ENCODE measurements around the gene HSP90AA1. TPM values are rescaled to one million over a fixed set of nuclear protein-coding genes. Genes with fewer than 3 reads are reported as not detected.
"Not testable (repeated sequence)": the region's sequence is repeated elsewhere in the genome, so short reads cannot be mapped to it uniquely, and the experiment has no call there.

HSP90AA1 gene
- total and polyA plus RNA-seq, 2 experiments from 2014 or later: 371 to 655 TPM

DNA sequence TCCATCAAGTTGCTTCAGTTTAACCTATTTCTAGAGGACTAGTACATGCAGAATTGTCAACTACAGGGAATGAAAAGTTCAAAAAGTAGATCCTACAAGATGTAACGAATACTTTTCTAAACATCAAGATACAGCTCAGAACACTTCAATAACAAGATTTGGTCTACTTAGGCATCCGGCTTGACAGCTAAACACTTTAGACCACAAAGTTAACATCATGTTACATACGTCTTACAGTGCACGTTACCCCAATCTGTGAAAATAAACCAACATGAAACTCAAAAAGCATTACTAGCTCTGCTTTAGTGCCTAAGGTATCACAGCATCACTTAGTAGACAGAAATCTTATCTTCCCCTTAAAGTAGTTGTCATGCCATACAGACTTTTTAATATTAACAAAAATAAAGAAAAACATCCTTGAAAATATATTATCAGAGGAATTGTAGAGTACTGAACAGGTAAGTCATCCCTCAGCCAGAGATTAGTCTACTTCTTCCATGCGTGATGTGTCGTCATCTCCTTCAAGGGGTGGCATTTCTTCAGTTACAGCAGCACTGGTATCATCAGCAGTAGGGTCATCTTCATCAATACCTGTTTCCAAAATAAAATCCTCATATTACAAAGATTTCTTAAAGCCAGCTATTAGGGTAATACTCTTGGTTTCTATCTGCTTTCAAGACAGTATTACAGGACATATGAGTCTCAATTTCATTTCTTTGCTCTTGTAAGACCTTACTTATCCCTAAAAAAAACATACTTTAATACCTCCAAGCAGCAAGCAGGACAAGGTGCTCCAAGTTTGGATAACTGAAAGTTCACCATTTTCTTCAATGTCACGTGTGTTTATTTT is 5.4 kb downstream of the HSP90AA1 start:
- TF ChIP-seq EZH2 (IDR thresholded peaks at IDR 0.05; ENCODE audit: insufficient read depth, poor library complexity, severe bottlenecking): no peak
- no peak for TF ChIP-seq EZH2phosphoT487 (IDR thresholded peaks at IDR 0.05; ENCODE audit: insufficient read depth, low read depth)
- H3K27me3 ChIP-seq (replicated peaks; ENCODE audit: insufficient read depth): no peaks in the 10 kb centered on the region
- H3K4me1 ChIP-seq (ENCODE audit: insufficient read depth): peaks cover 24% of the 10 kb centered on the region
- peak overlapping the region; percentile 92; the same call in 1 of the 2 replicates for H3K9ac ChIP-seq
- H3K4me3 ChIP-seq: no peak overlapping the region; the same call in 1 of the 2 replicates
- DNase-seq: no peak
- H3K9me3 ChIP-seq (ENCODE audit: low read depth): no peaks in the 10 kb centered on the region
- H3K79me2 ChIP-seq (ENCODE audit: insufficient read depth): peaks cover 54% of the 10 kb centered on the region
- no peak overlapping the region for H3K4me2 ChIP-seq (ENCODE audit: unreplicated experiment)
- H3F3A ChIP-seq (ENCODE audit: insufficient read depth): peaks cover 77% of the 10 kb centered on the region
- no peaks in the 10 kb centered on the region for H3K9me2 ChIP-seq (ENCODE audit: insufficient read depth)
- in situ Hi-C loops (cut with MboI): no loop called here
- WGBS, 2 experiments (ENCODE audit: low coverage in 1 of 2, low lambda C conversion rate in 2 of 2, missing lambda C conversion rate in 2 of 2): 85 to 87% methylated on average over 7 of the region's 7 CpGs
- peaks cover 12% of the 10 kb centered on the region; the same call in 1 of the 2 replicates for H4K20me1 ChIP-seq (ENCODE audit: insufficient read depth)
- no peak overlapping the region for H3K27ac ChIP-seq
- H3K36me3 ChIP-seq (ENCODE audit: low read depth): peaks cover 72% of the 10 kb centered on the region
- no peak overlapping the region for H2AFZ ChIP-seq

DNA sequence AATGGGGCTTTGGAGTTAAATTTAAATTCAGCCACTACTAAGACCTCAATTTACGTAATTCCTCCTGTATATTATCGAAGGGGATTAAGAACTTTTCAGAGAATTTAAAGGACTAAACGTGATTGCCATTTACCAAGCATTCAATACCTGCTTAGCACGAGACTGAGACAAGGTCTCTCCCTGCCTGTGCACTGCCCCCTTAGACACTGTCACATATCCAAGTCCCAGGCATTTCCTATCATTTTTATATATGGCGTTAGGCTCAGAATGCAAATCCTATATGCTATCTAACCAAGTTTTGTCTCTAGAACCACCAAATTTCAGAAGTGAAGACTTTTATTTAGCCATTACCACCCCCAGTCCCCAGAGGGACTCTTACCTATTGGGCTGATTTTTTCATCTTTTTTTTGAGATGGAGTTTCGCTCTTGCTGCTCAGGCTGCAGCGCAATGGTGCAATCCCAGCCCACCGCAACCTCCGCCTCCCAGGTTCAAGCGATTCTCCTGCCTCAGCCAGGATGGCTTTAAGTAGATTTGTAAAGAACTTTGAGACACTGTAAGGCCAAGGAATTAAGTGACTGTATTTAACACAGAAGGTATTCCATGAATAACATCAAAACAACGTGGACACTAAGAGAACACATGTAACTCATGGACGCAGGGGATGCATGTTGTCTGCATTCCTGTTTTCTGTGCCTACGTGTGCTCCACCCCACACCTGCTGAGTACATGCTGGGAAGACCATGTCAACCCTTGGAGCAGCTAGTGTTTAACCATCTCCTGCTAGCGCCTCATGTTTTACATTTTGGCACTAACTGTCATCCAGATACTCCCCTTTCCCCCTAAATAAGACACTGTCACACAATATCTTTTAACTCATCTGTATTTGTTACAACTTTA is 6.4 kb downstream of the HSP90AA1 start:
- Histone ChIP-seq H3K9me3 (ENCODE audit: low read depth) (no peaks in the 10 kb centered on the region), H2AFZ (no peak overlapping the region), H3K9ac (no peak overlapping the region), H3K4me1 (ENCODE audit: insufficient read depth) (peaks cover 24% of the 10 kb centered on the region), H3K4me3 (no peak overlapping the region), H3F3A (ENCODE audit: insufficient read depth) (peaks cover 69% of the 10 kb centered on the region), H3K27ac (no peak overlapping the region), H3K27me3 (replicated peaks; ENCODE audit: insufficient read depth) (no peaks in the 10 kb centered on the region), H3K4me2 (ENCODE audit: unreplicated experiment) (no peak overlapping the region), H4K20me1 (ENCODE audit: insufficient read depth) (peaks cover 9% of the 10 kb centered on the region; the same call in 1 of the 2 replicates), H3K36me3 (ENCODE audit: low read depth) (peaks cover 66% of the 10 kb centered on the region), H3K9me2 (ENCODE audit: insufficient read depth) (no peaks in the 10 kb centered on the region), H3K79me2 (ENCODE audit: insufficient read depth) (peaks cover 44% of the 10 kb centered on the region)
- in situ Hi-C loops (cut with MboI): no loop called here
- no peak for TF ChIP-seq EZH2 (IDR thresholded peaks at IDR 0.05; ENCODE audit: insufficient read depth, poor library complexity, severe bottlenecking)
- TF ChIP-seq EZH2phosphoT487 (IDR thresholded peaks at IDR 0.05; ENCODE audit: insufficient read depth, low read depth): no peak
- WGBS, 2 experiments (ENCODE audit: low coverage in 1 of 2, low lambda C conversion rate in 2 of 2, missing lambda C conversion rate in 2 of 2): 82 to 84% methylated on average over 14 of the region's 14 CpGs
- no peak for DNase-seq

DNA sequence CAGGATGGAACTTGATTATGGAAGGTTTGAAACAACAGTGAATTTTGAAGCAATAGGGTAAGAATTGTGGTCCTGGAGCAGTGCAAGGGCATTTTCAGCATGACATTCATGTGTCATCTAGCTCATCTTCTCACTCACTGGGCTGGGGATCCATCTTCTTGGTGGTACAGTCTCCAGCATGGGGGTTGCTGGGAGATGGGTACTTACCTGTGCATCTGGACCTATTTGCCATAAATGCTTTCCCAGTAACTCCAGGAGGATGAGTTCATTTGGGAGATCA is 7.2 kb downstream of the HSP90AA1 start:
- no peaks in the 10 kb centered on the region for H3K27me3 ChIP-seq (replicated peaks; ENCODE audit: insufficient read depth)
- no peaks in the 10 kb centered on the region for H3K9me2 ChIP-seq (ENCODE audit: insufficient read depth)
- peaks cover 36% of the 10 kb centered on the region for H3K79me2 ChIP-seq (ENCODE audit: insufficient read depth)
- H2AFZ ChIP-seq: no peak overlapping the region
- in situ Hi-C loops (cut with MboI): no loop called here
- H3K9me3 ChIP-seq (ENCODE audit: low read depth): no peaks in the 10 kb centered on the region
- no peak for DNase-seq
- H3K4me3 ChIP-seq: no peak overlapping the region
- no peak for TF ChIP-seq EZH2 (IDR thresholded peaks at IDR 0.05; ENCODE audit: insufficient read depth, poor library complexity, severe bottlenecking)
- TF ChIP-seq EZH2phosphoT487 (IDR thresholded peaks at IDR 0.05; ENCODE audit: insufficient read depth, low read depth): no peak
- H3K4me2 ChIP-seq (ENCODE audit: unreplicated experiment): no peak overlapping the region
- no peak overlapping the region for H3K9ac ChIP-seq
- H3K4me1 ChIP-seq (ENCODE audit: insufficient read depth): peaks cover 18% of the 10 kb centered on the region
- H3K36me3 ChIP-seq (ENCODE audit: low read depth): peaks cover 58% of the 10 kb centered on the region
- H4K20me1 ChIP-seq (ENCODE audit: insufficient read depth): peaks cover 1% of the 10 kb centered on the region; the same call in 1 of the 2 replicates
- no peak overlapping the region; the same call in 1 of the 2 replicates for H3K27ac ChIP-seq
- H3F3A ChIP-seq (ENCODE audit: insufficient read depth): peaks cover 64% of the 10 kb centered on the region

DNA sequence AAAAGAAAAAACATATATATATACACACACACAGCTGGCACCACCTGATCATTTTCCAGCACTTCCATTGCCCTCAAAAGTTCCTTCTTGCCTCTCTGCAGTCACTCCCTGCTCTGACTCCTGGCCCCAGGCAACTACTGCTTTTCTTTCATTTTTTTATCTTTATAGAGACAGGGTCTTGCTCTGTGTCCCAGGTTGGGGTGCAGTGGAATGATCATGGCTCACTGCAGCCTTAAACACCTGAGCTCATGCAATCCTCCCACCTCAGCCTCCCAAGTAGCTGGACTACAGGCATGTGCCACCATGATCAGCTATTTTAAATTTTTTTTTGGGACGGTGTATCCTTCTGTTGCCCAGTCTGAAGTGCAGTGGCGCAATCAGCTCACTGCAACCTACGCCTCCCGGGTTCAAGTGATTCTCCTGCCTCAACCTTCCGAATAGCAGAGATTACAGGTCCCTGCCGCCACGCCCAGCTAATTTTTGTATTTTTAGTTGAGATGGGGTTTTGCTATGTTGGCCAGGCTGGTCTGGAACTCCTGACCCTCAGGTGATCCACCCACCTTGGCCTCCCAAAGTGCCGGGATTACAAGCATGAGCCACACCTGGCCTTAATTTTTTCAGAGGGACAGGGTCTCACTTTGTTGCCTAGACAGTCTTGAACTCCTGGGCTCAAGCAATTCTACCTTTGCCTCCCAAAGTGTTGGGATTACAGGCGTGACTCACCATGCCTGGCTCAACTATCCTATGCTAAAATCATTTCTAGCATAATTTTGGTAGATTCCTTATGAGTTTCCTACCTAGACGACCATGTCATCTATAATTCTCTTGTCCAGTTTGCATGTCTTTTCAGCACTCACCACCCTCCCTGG is 7.8 kb downstream of the HSP90AA1 start:
- in situ Hi-C loops (cut with MboI): no loop called here
- peaks cover 63% of the 10 kb centered on the region for H3F3A ChIP-seq (ENCODE audit: insufficient read depth)
- H3K4me1 ChIP-seq (ENCODE audit: insufficient read depth): peaks cover 12% of the 10 kb centered on the region
- no peak overlapping the region for H3K9ac ChIP-seq
- no peak overlapping the region; the same call in 1 of the 2 replicates for H3K27ac ChIP-seq
- H3K4me3 ChIP-seq: no peak overlapping the region
- no peak for DNase-seq
- peaks cover 52% of the 10 kb centered on the region for H3K36me3 ChIP-seq (ENCODE audit: low read depth)
- no peaks in the 10 kb centered on the region for H3K9me2 ChIP-seq (ENCODE audit: insufficient read depth)
- H3K9me3 ChIP-seq (ENCODE audit: low read depth): no peaks in the 10 kb centered on the region
- H4K20me1 ChIP-seq (ENCODE audit: insufficient read depth): no peaks in the 10 kb centered on the region
- TF ChIP-seq EZH2 (IDR thresholded peaks at IDR 0.05; ENCODE audit: insufficient read depth, poor library complexity, severe bottlenecking) (no peak), EZH2phosphoT487 (IDR thresholded peaks at IDR 0.05; ENCODE audit: insufficient read depth, low read depth) (no peak)
- no peaks in the 10 kb centered on the region for H3K27me3 ChIP-seq (replicated peaks; ENCODE audit: insufficient read depth)
- no peak overlapping the region for H3K4me2 ChIP-seq (ENCODE audit: unreplicated experiment)
- peaks cover 31% of the 10 kb centered on the region for H3K79me2 ChIP-seq (ENCODE audit: insufficient read depth)
- H2AFZ ChIP-seq: no peak overlapping the region
- WGBS, 2 experiments (ENCODE audit: low coverage in 1 of 2, low lambda C conversion rate in 2 of 2, missing lambda C conversion rate in 2 of 2): 85 to 86% methylated on average over 10 of the region's 10 CpGs

- DNase-seq; H3K27ac ChIP-seq; H3K27me3 ChIP-seq (replicated peaks; ENCODE audit: insufficient read depth); H3K9me3 ChIP-seq (ENCODE audit: low read depth); H3K4me3 ChIP-seq; H3K9ac ChIP-seq; H2AFZ ChIP-seq; H3K4me1 ChIP-seq (ENCODE audit: insufficient read depth); H3K9me2 ChIP-seq (ENCODE audit: insufficient read depth); in situ Hi-C loops (cut with MboI); H3K4me2 ChIP-seq (ENCODE audit: unreplicated experiment); H4K20me1 ChIP-seq (ENCODE audit: insufficient read depth): not testable (repeated sequence)
- H3K36me3 ChIP-seq (ENCODE audit: low read depth): peaks cover 46% of the 10 kb centered on the region
- WGBS, 2 experiments (ENCODE audit: low coverage in 1 of 2, low lambda C conversion rate in 2 of 2, missing lambda C conversion rate in 2 of 2): 83 to 87% methylated on average over 11 of the region's 11 CpGs
- peaks cover 24% of the 10 kb centered on the region for H3K79me2 ChIP-seq (ENCODE audit: insufficient read depth)
- H3F3A ChIP-seq (ENCODE audit: insufficient read depth): peaks cover 56% of the 10 kb centered on the region
Observed at GRCh38 chr14:102078361-102078791, 8.5 kb downstream of the HSP90AA1 start.

All from GM23248 (cell line).